Mesenchymal stem cell (in vitro differentiated cells and primary cell): ENCODE results near the gene LTC4S.
A peak's percentile ranks its signal among the peaks of the same experiment; 100 is the strongest.

Source experiments
- DNase-seq: peaks from one replicate; pipeline ENCODE4 v3.0.0-alpha.2; 2013
- H2AFZ ChIP-seq: one replicate; pipeline ENCODE4 v1.6.1; 2013; ENCODE audit warnings: low read depth, mild to moderate bottlenecking, control low read depth, inconsistent platforms, low read length, moderate library complexity
- H2AK5ac ChIP-seq: 2 replicates; pipeline ENCODE4 v1.6.1; 2013; ENCODE audit warnings: low read length, moderate library complexity, mild to moderate bottlenecking, inconsistent platforms; ENCODE audit not compliant: severe bottlenecking
- H2BK120ac ChIP-seq: one replicate; pipeline ENCODE4 v1.6.1; 2013; ENCODE audit warnings: low read depth, mild to moderate bottlenecking, inconsistent platforms, low read length, moderate library complexity
- H2BK12ac ChIP-seq, 2 experiments: one replicate each; pipeline ENCODE4 v1.6.1; 2013; ENCODE audit warnings: inconsistent platforms in 2 of 2, low read length in 2 of 2, mild to moderate bottlenecking in 2 of 2, moderate library complexity in 2 of 2, control low read depth in 1 of 2
- H2BK15ac ChIP-seq: one replicate; pipeline ENCODE4 v1.6.1; 2013; ENCODE audit warnings: mild to moderate bottlenecking, low read depth, inconsistent platforms; ENCODE audit not compliant: poor library complexity, severe bottlenecking
- H2BK5ac ChIP-seq: 2 replicates; pipeline ENCODE4 v1.6.1; 2013; ENCODE audit warnings: low read depth, mild to moderate bottlenecking, low read length, control low read depth, inconsistent platforms; ENCODE audit not compliant: poor library complexity, severe bottlenecking
- H3K14ac ChIP-seq, 2 experiments: one replicate each; pipeline ENCODE4 v1.6.1; 2013; ENCODE audit warnings: inconsistent platforms in 2 of 2, low read length in 2 of 2, control low read depth in 1 of 2, mild to moderate bottlenecking in 1 of 2, moderate library complexity in 1 of 2
- H3K18ac ChIP-seq, 2 experiments: one replicate each; pipeline ENCODE4 v1.6.1; 2013; ENCODE audit warnings: inconsistent platforms in 2 of 2, low read length in 2 of 2, control low read depth in 1 of 2, low read depth in 1 of 2, mild to moderate bottlenecking in 1 of 2
- H3K23ac ChIP-seq, 2 experiments: one replicate each; pipeline ENCODE4 v1.6.1; 2013; ENCODE audit warnings: inconsistent platforms in 2 of 2, low read length in 2 of 2, mild to moderate bottlenecking in 2 of 2, moderate library complexity in 2 of 2, control low read depth in 1 of 2
- H3K27ac ChIP-seq: 2 replicates; pipeline ENCODE4 v1.5.1; 2013; ENCODE audit warnings: mild to moderate bottlenecking, moderate library complexity, low read length, control low read depth, inconsistent platforms; ENCODE audit not compliant: poor library complexity, severe bottlenecking
- H3K27me3 ChIP-seq, 2 experiments: 2 replicates each; pipeline versions ENCODE4 v1.6.1 to v1.7.0; 2013; ENCODE audit warnings: low read length in 2 of 2, mild to moderate bottlenecking in 2 of 2, moderate library complexity in 2 of 2, control low read depth in 1 of 2, inconsistent platforms in 1 of 2; ENCODE audit not compliant: control insufficient read depth in 1 of 2, insufficient read depth in 1 of 2
- H3K36me3 ChIP-seq, 2 experiments: 2 replicates each; pipeline versions ENCODE4 v1.6.1 to v1.7.0; 2013; ENCODE audit warnings: low read length in 2 of 2, control low read depth in 1 of 2, inconsistent platforms in 1 of 2, low read depth in 1 of 2, mild to moderate bottlenecking in 1 of 2; ENCODE audit not compliant: insufficient read depth in 2 of 2, control insufficient read depth in 1 of 2
- H3K4ac ChIP-seq, 2 experiments: one replicate each; pipeline ENCODE4 v1.6.1; 2013; ENCODE audit warnings: inconsistent platforms in 2 of 2, low read length in 2 of 2, mild to moderate bottlenecking in 2 of 2, moderate library complexity in 2 of 2, control low read depth in 1 of 2, low read depth in 1 of 2
- H3K4me1 ChIP-seq: 2 replicates; pipeline ENCODE4 v1.6.1; 2013; ENCODE audit warnings: low read depth, low read length, control low read depth; ENCODE audit not compliant: control insufficient read depth, insufficient read depth
- H3K4me2 ChIP-seq: 2 replicates; pipeline ENCODE4 v1.6.1; 2013; ENCODE audit warnings: low read length, mild to moderate bottlenecking, inconsistent platforms; ENCODE audit not compliant: poor library complexity, severe bottlenecking
- H3K4me3 ChIP-seq, 2 experiments: 2 replicates each; pipeline versions ENCODE4 v1.5.1 to v1.7.0; 2013; ENCODE audit warnings: low read length in 2 of 2, mild to moderate bottlenecking in 2 of 2, control low read depth in 1 of 2, low read depth in 1 of 2; ENCODE audit not compliant: insufficient read depth in 1 of 2
- H3K79me1 ChIP-seq: replicated peaks from 2 replicates; pipeline ENCODE4 v1.6.1; 2013; ENCODE audit warnings: mild to moderate bottlenecking, control low read depth, low read length, inconsistent platforms; ENCODE audit not compliant: poor library complexity, severe bottlenecking
- H3K9ac ChIP-seq: 2 replicates; pipeline ENCODE4 v1.7.0; 2013; ENCODE audit warnings: mild to moderate bottlenecking, low read length, moderate library complexity
- H3K9me3 ChIP-seq: 2 replicates; pipeline ENCODE4 v1.7.0; 2013; ENCODE audit warnings: mild to moderate bottlenecking, low read length; ENCODE audit not compliant: control insufficient read depth
- H4K8ac ChIP-seq: one replicate; pipeline ENCODE4 v1.6.1; 2013; ENCODE audit warnings: inconsistent platforms, mild to moderate bottlenecking, low read length, moderate library complexity
- H4K91ac ChIP-seq: one replicate; pipeline ENCODE4 v1.6.1; 2013; ENCODE audit warnings: mild to moderate bottlenecking, low read length, inconsistent platforms
- WGBS: methylation state at CpG from one replicate; pipeline ENCODE4 v1.1.7; 2013; ENCODE audit warnings: mixed read lengths; 5-methylcytosine and 5-hydroxymethylcytosine counted together

LTC4S gene

GRCh38 chr5:179827680-179828079 lies 33.9 kb downstream of the LTC4S start:
- Histone ChIP-seq H3K79me1 (peaks cover 15% of the 10 kb centered on the region), H3K23ac (no peak overlapping the region), H3K27me3 (no peaks in the 10 kb centered on the region), H3K36me3 (peaks cover 85 to 99% of the 10 kb centered on the region in 2 experiments), H2AK5ac (no peak overlapping the region), H2BK120ac (no peak overlapping the region), H2BK15ac (no peak overlapping the region), H3K9me3 (no peaks in the 10 kb centered on the region), H3K4me3 (no peak overlapping the region), H4K91ac (no peak overlapping the region), H2BK12ac (no peak overlapping the region), H3K4me2 (no peak overlapping the region), H3K4me1 (peaks cover 46% of the 10 kb centered on the region), H3K14ac (no peak overlapping the region), H3K27ac (peak overlapping the region; percentile 3), H3K18ac (no peak overlapping the region), H2BK5ac (no peak overlapping the region), H4K8ac (no peak overlapping the region), H3K4ac (no peak overlapping the region), H2AFZ (no peak overlapping the region), H3K9ac (peak overlapping the region; percentile 35)
- DNase-seq, result peak; percentile 81
- 68% methylated on average over 9 of the region's 9 CpGs for WGBS

DNA sequence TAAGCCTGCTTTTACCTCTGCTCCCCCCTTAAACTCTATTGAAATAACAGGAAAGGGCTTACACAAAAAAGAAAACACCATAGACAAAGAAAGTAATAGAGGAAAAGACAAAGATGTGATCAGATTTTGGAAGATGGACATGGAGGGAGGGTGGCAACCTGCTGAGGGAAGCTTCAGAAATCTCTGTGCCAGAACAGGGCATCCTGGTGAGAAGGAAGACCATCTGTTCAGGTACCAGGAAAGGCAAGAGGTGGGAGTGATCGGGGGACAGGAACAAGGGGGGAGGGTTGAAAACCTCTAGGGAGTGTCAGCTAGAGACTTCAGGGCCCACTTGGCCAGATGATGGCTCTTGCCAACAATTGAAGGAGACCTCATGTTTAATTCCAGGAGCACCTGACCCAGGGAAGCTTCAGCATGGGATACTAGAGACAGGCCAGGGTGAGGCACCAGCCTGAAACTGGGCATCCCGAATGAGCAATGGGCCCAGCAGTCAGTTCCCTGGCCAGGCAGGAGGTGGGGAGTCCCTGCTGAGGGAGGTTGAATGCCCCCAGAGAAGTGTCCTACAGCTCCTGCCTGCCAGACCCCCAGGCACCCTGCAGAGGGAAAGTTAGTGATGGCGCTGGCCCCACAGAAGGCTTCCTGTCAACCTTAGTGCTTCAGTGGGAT lies 35.1 kb downstream of the LTC4S start:
- Histone ChIP-seq H2BK5ac (no peak overlapping the region), H2BK15ac (no peak overlapping the region), H3K14ac (no peak overlapping the region), H3K18ac (no peak overlapping the region), H3K27me3 (no peaks in the 10 kb centered on the region), H3K36me3 (peaks cover 86 to 100% of the 10 kb centered on the region in 2 experiments), H4K91ac (no peak overlapping the region), H4K8ac (peak overlapping the region; percentile 27), H3K27ac (no peak overlapping the region), H3K9me3 (no peaks in the 10 kb centered on the region), H2AK5ac (peak overlapping the region; percentile 68), H3K4me2 (no peak overlapping the region), H3K23ac (peak overlapping the region in 1 of 2 experiments; percentile 86), H3K9ac (no peak overlapping the region), H2BK12ac (no peak overlapping the region), H2AFZ (no peak overlapping the region), H2BK120ac (no peak overlapping the region), H3K4ac (no peak overlapping the region), H3K79me1 (peaks cover 20% of the 10 kb centered on the region), H3K4me3 (no peak overlapping the region), H3K4me1 (peaks cover 43% of the 10 kb centered on the region)
- no peak for DNase-seq
- WGBS, result 99% methylated on average over 3 of the region's 3 CpGs

DNA sequence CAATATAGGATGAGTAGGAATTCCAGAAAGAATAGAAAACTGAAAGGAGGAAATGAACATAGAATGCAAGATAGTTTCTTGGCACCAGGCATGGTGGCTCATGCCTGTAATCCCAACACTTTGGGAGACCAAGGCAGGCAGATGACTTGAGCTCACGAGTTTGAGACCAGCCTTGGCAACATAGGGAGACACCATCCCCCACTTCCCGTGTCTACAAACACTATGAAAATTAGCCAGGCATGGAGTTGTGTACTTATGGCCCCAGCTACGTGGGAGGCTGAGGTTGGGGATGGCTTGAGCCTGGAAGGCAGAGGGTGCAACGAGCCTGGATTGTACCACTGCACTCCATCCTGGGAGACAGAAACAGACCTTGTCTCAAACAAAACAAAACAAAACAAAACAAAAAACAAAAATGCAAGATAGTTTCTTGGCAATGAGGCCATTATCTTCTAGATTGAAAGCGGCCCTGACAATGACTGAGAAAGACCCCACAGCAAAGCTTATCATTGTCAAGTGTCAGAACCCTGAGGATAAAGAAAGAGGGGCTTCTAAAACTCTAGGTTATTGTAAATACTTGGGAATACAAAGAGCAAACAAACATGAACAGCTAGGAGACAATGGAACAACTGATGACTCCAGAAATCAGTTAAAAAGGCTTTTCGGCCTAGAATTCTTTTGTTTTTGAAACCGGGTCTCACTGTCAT lies 36.1 kb downstream of the LTC4S start:
- Histone ChIP-seq H3K9me3 (no peaks in the 10 kb centered on the region), H4K8ac (no peak overlapping the region), H2AFZ (no peak overlapping the region), H3K79me1 (peaks cover 18% of the 10 kb centered on the region), H3K27ac (no peak overlapping the region), H3K23ac (no peak overlapping the region), H3K27me3 (no peaks in the 10 kb centered on the region), H2BK5ac (no peak overlapping the region), H3K36me3 (peaks cover 80 to 93% of the 10 kb centered on the region in 2 experiments), H4K91ac (no peak overlapping the region), H2BK12ac (no peak overlapping the region), H3K4me3 (no peak overlapping the region), H3K14ac (no peak overlapping the region), H2BK15ac (no peak overlapping the region), H3K4ac (no peak overlapping the region), H3K4me2 (no peak overlapping the region), H3K18ac (no peak overlapping the region), H3K9ac (no peak overlapping the region), H2BK120ac (no peak overlapping the region), H3K4me1 (peaks cover 34% of the 10 kb centered on the region), H2AK5ac (no peak overlapping the region)
- no peak for DNase-seq
- WGBS, result 93% methylated on average over 7 of the region's 7 CpGs

DNA sequence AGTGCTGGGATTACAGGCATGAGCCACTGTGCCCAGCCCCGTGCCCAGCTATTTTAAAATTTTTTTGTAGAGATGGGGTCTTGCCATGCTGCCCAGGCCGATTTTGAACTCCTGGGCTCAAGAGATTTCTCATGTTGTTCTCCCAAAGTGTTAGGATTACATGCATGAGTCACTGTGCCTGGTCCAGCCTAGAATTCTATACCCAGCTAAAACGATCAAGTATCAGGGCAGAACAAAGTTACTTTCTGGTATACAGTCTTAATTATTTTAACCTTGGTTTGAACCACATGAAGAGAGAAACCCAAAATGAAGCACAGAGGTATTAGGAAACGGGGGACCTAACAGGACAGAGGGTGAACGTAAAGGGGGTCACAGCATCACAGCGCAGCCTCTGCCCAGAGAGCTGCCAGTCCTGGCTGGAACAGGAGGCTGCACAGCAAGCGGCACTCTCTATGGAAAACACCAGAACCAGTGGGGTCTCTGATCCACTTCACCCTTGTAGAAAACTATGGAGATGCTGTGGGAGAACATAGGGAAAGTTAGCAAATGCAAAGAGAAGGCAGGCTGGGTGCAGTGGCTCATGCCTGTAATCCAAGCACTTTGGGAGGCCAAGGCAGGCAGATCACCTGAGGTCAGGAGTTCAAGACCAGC lies 37.2 kb downstream of the LTC4S start:
- Histone ChIP-seq H3K18ac (no peak overlapping the region), H3K4me2 (no peak overlapping the region), H4K91ac (no peak overlapping the region), H3K79me1 (peaks cover 16% of the 10 kb centered on the region), H3K4me3 (no peak overlapping the region), H2BK120ac (no peak overlapping the region), H3K4me1 (peaks cover 27% of the 10 kb centered on the region), H3K9me3 (no peaks in the 10 kb centered on the region), H2BK15ac (no peak overlapping the region), H2BK5ac (no peak overlapping the region), H3K27ac (no peak overlapping the region), H3K14ac (no peak overlapping the region), H2BK12ac (no peak overlapping the region), H3K9ac (no peak overlapping the region), H4K8ac (no peak overlapping the region), H3K36me3 (peaks cover 70 to 89% of the 10 kb centered on the region in 2 experiments), H3K23ac (no peak overlapping the region), H2AK5ac (no peak overlapping the region), H3K4ac (no peak overlapping the region), H3K27me3 (no peaks in the 10 kb centered on the region), H2AFZ (no peak overlapping the region)
- WGBS, result 98% methylated on average over 6 of the region's 7 CpGs
- no peak for DNase-seq
